Neural cell (in vitro differentiated cells): ENCODE results near the gene CDKL1. TPM values are rescaled to one million over a fixed set of nuclear protein-coding genes. Genes with fewer than 3 reads are reported as not detected.
A peak's percentile ranks its signal among the peaks of the same experiment; 100 is the strongest.

ENCODE experiments used
- H2AFZ ChIP-seq: fragments of 200-600, 300-800 bp; sonication (generic), shearing (Covaris generic); 2 replicates; pipeline ENCODE4 v1.6.0; 2014; ENCODE audit warnings: low read depth, mild to moderate bottlenecking, antibody characterized with exemption, low read length, moderate library complexity
- H3F3A ChIP-seq: fragments of 200-600 bp; shearing (Covaris generic); 2 replicates; pipeline ENCODE4 v1.6.1; 2016; ENCODE audit warnings: mild to moderate bottlenecking, moderate library complexity, mixed read lengths, antibody characterized with exemption, low read length; ENCODE audit not compliant: insufficient read depth, poor library complexity, severe bottlenecking
- H3K27ac ChIP-seq: fragments of 200-600, 300-800 bp; sonication (generic), shearing (Covaris generic); 2 replicates; pipeline ENCODE4 v1.5.1; 2014; ENCODE audit warnings: mild to moderate bottlenecking, low read length, moderate library complexity
- H3K27me3 ChIP-seq: fragments of 300-800, 200-600 bp; sonication (generic), shearing (Covaris generic); 2 replicates; pipeline ENCODE4 v1.6.0; 2014; ENCODE audit warnings: mild to moderate bottlenecking, low read depth, low read length, moderate library complexity; ENCODE audit not compliant: insufficient read depth
- H3K36me3 ChIP-seq: fragments of 300-800, 200-600 bp; sonication (generic), shearing (Covaris generic); 2 replicates; pipeline ENCODE4 v1.5.1; 2014; ENCODE audit warnings: mild to moderate bottlenecking, antibody characterized with exemption, low read length, moderate library complexity; ENCODE audit not compliant: insufficient read depth
- H3K4me2 ChIP-seq: fragments of 300-800, 200-600 bp; sonication (generic), shearing (Covaris generic); 2 replicates; pipeline ENCODE4 v1.6.0; 2014; ENCODE audit warnings: mild to moderate bottlenecking, low read length
- H3K4me3 ChIP-seq: fragments of 300-800, 200-600 bp; sonication (generic), shearing (Covaris generic); 2 replicates; pipeline ENCODE4 v1.5.1; 2014; ENCODE audit warnings: mild to moderate bottlenecking, low read length, moderate library complexity
- H3K79me2 ChIP-seq: fragments of 200-600 bp; shearing (Covaris generic); replicated peaks from 2 replicates; pipeline ENCODE4 v1.6.0; 2014; ENCODE audit warnings: mild to moderate bottlenecking, low read length, moderate library complexity; ENCODE audit not compliant: insufficient read depth
- H3K9ac ChIP-seq: fragments of 300-800, 200-600 bp; sonication (generic), shearing (Covaris generic); 2 replicates; pipeline ENCODE4 v1.6.1; 2016; ENCODE audit warnings: mild to moderate bottlenecking, low read length, mixed read lengths
- H3K9me2 ChIP-seq: fragments of 200-600 bp; shearing (Covaris generic); 2 replicates; pipeline ENCODE4 v1.6.1; 2016; ENCODE audit warnings: mild to moderate bottlenecking, low read length, mixed read lengths; ENCODE audit not compliant: insufficient read depth
- H3K9me3 ChIP-seq: fragments of 200-600, 300-800 bp; sonication (generic), shearing (Covaris generic); 2 replicates; pipeline ENCODE4 v1.6.1; 2016; ENCODE audit warnings: mild to moderate bottlenecking, mixed run types, low read length, moderate library complexity, mixed read lengths
- H4K20me1 ChIP-seq: fragments of 200-600 bp; shearing (Covaris generic); 2 replicates; pipeline ENCODE4 v1.6.1; 2016; ENCODE audit warnings: mild to moderate bottlenecking, mixed run types; ENCODE audit not compliant: insufficient read depth
- CTCF ChIP-seq: fragments of 450-650 bp; IDR thresholded peaks from 2 replicates; pipeline ENCODE4 v1.5.1; 2014; ENCODE audit warnings: antibody characterized with exemption, mild to moderate bottlenecking, moderate library complexity; ENCODE audit not compliant: poor library complexity, severe bottlenecking
- EP300 ChIP-seq: fragments of 450-650 bp; conservative IDR thresholded peaks from 2 replicates; pipeline ENCODE4 v1.6.1; 2014; ENCODE audit warnings: antibody characterized with exemption, mild to moderate bottlenecking, moderate library complexity; ENCODE audit not compliant: poor library complexity, severe bottlenecking
- EZH2 ChIP-seq: fragments of 200-600, 300-800 bp; shearing (Covaris generic), sonication (generic); IDR thresholded peaks from 2 replicates; pipeline ENCODE4 v1.6.1; 2014; ENCODE audit warnings: antibody characterized with exemption, low read length, borderline replicate concordance, mild to moderate bottlenecking; ENCODE audit not compliant: insufficient read depth, poor library complexity, severe bottlenecking
- MXI1 ChIP-seq: fragments of 450-650 bp; conservative IDR thresholded peaks from 2 replicates; pipeline ENCODE4 v1.6.1; 2014; ENCODE audit warnings: antibody characterized with exemption, mild to moderate bottlenecking; ENCODE audit not compliant: poor library complexity, severe bottlenecking
- POLR2AphosphoS5 ChIP-seq: IDR thresholded peaks from 2 replicates; pipeline ENCODE4 v1.6.1; 2012
- RAD21 ChIP-seq: fragments of 450-650 bp; conservative IDR thresholded peaks from 2 replicates; pipeline ENCODE4 v1.6.1; 2014; ENCODE audit warnings: antibody characterized with exemption, mild to moderate bottlenecking, moderate library complexity
- REST ChIP-seq: IDR thresholded peaks from 2 replicates; pipeline ENCODE4 v1.6.1; 2012; ENCODE audit warnings: borderline replicate concordance
- SMC3 ChIP-seq: fragments of 450-650 bp; conservative IDR thresholded peaks from 2 replicates; pipeline ENCODE4 v1.6.1; 2014; ENCODE audit warnings: antibody characterized with exemption, mild to moderate bottlenecking, moderate library complexity; ENCODE audit not compliant: poor library complexity
- TAF1 ChIP-seq: IDR thresholded peaks from 2 replicates; pipeline ENCODE4 v1.6.1; 2012; ENCODE audit warnings: low read depth
- polyA plus RNA-seq: library from polyadenylated mRNA; depleted of rRNA; stranded (reverse); fragments of >200 nt; gene quantifications from 2 replicates; pipeline ENCODE4 v1.2.3, GENCODE V29; 2014

The CDKL1 gene
- polyA plus RNA-seq, 1 donor from 2014 or later, result 3.1 TPM

GRCh38 chr14:50311972-50312733 lies 84.5 kb downstream of the CDKL1 start, which contains the start of the genes DMAC2L and L2HGDH:
TSS of gene DMAC2L (plus strand) at chr14:50312324. CDS start at chr14:50321488, 9,164 bp downstream.
TSS of gene L2HGDH (minus strand) at chr14:50312229. CDS start at chr14:50312150, 79 bp downstream.
- peak within 1 kb of the TSS; percentile 89 for H3K9ac ChIP-seq
- peaks cover 20% of the 10 kb centered on the region for H3K79me2 ChIP-seq
- peak within 1 kb of the TSS; percentile 87 for H3K27ac ChIP-seq
- H3F3A ChIP-seq, result peaks cover 6% of the 10 kb centered on the region
- peak within 1 kb of the TSS; percentile 67 for H2AFZ ChIP-seq
- peak within 1 kb of the TSS; percentile 68 for H3K4me2 ChIP-seq
- no peaks in the 10 kb centered on the region for H3K9me3 ChIP-seq
- no peaks in the 10 kb centered on the region for H3K36me3 ChIP-seq
- no peaks in the 10 kb centered on the region for H4K20me1 ChIP-seq
- peak; percentile 45 for TF ChIP-seq TAF1
- TF ChIP-seq POLR2AphosphoS5, result peak; percentile 91
- TF ChIP-seq EZH2, result no peak
- TF ChIP-seq EP300, result no peak
- peak; percentile 61 for TF ChIP-seq SMC3
- TF ChIP-seq REST, result peak; percentile 51
- TF ChIP-seq CTCF, result peak; percentile 82
- peak; percentile 51 for TF ChIP-seq RAD21
- TF ChIP-seq MXI1, result peak; percentile 76
- no peaks in the 10 kb centered on the region for H3K27me3 ChIP-seq
- no peaks in the 10 kb centered on the region for H3K9me2 ChIP-seq
- peak within 1 kb of the TSS; percentile 83 for H3K4me3 ChIP-seq

- TF ChIP-seq RAD21, result no peak
- TF ChIP-seq MXI1, result no peak
- TF ChIP-seq EZH2, result no peak
- TF ChIP-seq REST, result no peak
- no peak for TF ChIP-seq TAF1
- TF ChIP-seq POLR2AphosphoS5, result no peak
- no peak for TF ChIP-seq EP300
- TF ChIP-seq SMC3, result no peak
- TF ChIP-seq CTCF, result no peak
- Histone ChIP-seq H3F3A (peaks cover 6% of the 10 kb centered on the region), H3K27ac (peak overlapping the region; percentile 87), H2AFZ (peak overlapping the region; percentile 65), H3K4me3 (peak overlapping the region; percentile 83), H3K79me2 (peaks cover 20% of the 10 kb centered on the region), H3K27me3 (no peaks in the 10 kb centered on the region), H3K4me2 (peak overlapping the region; percentile 49), H4K20me1 (no peaks in the 10 kb centered on the region), H3K36me3 (no peaks in the 10 kb centered on the region), H3K9ac (peak overlapping the region; percentile 89), H3K9me2 (no peaks in the 10 kb centered on the region), H3K9me3 (no peaks in the 10 kb centered on the region)
Measured at GRCh38 chr14:50311337-50311971, 85.2 kb downstream of the CDKL1 start.
